Ishikawa (cell line): Measurements from ENCODE around the gene ATP4B.

Source experiments
- CEBPB ChIP-seq: IDR thresholded peaks from 2 replicates; pipeline ENCODE4 v1.6.1; 2012
- CREB1 ChIP-seq: IDR thresholded peaks from 2 replicates; pipeline ENCODE4 v1.6.1; 2012; ENCODE audit warnings: low read depth
- EGR1 ChIP-seq: IDR thresholded peaks from 2 replicates; pipeline ENCODE4 v1.6.1; 2012
- RAD21 ChIP-seq: IDR thresholded peaks from 2 replicates; pipeline ENCODE4 v1.6.1; 2012; ENCODE audit warnings: low read depth
- TCF12 ChIP-seq: IDR thresholded peaks from 2 replicates; pipeline ENCODE4 v1.6.1; 2012; ENCODE audit warnings: low read depth
- TEAD4 ChIP-seq: IDR thresholded peaks from 2 replicates; pipeline ENCODE4 v1.6.1; 2012
- TF ChIP-seq, protein P1 (sequence below): IDR thresholded peaks from 2 replicates; pipeline ENCODE4 v1.6.1; 2012
- TF ChIP-seq, protein P2 (sequence below): IDR thresholded peaks from 2 replicates; pipeline ENCODE4 v1.6.1; 2012

DNA sequence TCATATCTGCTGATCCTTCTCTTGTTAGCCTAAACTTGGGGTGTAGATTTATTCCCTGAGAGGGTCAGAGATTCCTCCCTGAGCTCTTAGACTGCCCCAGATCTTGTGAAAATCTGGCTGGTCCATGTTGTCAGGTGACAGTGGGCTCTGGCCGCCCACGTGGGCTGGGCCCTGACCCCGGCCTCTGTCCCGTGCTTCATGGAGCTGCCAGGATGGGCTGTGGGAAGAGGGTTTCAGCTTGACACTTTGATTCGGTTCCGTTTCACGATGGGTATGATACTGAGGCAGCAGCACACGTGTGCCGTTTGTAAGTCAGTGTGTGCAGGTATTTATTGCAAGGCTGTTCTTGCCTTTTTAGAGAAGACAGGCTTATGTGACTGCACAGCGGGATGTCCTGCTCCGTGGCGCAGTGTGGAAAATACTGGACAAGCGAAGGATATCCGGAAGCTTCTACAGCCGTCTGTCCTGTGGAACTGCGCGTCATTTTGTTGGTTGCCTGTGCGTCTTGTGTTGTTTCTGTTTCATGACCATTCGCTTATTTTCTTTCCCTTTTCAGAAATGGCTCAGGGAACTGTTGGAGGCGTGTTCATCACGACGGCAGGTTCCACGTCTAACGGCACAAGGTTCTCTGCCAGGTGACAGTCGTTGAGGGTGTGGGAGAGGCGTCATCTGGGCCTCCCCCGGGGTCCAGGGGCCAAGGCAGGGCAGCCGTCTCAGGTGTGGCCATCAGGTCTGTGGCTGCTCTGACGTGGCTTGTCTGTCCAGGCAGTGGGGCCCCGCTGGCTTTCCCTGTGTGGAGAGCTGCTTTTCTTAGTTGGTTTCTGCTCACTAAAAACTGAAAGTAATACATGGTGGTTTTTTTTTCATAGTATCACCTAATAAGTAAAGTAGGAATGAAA is 20.5 kb downstream of the ATP4B start:
- TF ChIP-seq TEAD4, result no peak
- TF ChIP-seq CREB1, result no peak
- no peak for TF ChIP-seq CEBPB
- TF ChIP-seq TCF12, result no peak
- TF ChIP-seq, protein P1, sequence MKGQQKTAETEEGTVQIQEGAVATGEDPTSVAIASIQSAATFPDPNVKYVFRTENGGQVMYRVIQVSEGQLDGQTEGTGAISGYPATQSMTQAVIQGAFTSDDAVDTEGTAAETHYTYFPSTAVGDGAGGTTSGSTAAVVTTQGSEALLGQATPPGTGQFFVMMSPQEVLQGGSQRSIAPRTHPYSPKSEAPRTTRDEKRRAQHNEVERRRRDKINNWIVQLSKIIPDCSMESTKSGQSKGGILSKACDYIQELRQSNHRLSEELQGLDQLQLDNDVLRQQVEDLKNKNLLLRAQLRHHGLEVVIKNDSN, result no peak
- no peak for TF ChIP-seq RAD21
- TF ChIP-seq EGR1, result no peak
- TF ChIP-seq, protein P2, sequence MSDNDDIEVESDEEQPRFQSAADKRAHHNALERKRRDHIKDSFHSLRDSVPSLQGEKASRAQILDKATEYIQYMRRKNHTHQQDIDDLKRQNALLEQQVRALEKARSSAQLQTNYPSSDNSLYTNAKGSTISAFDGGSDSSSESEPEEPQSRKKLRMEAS, result no peak
